NCI-H2196 (cell line): ENCODE measurements around the gene CASP2.

Source experiments
- DNase-seq: peaks from one replicate; lab custom pipeline; 2025; ENCODE audit not compliant: unreplicated experiment; lab: John Stamatoyannopoulos, UW

The CASP2 gene

GRCh38 chr7:143325240-143325639, 37.1 kb downstream of the CASP2 start:
- DNase-seq = no peak

- no peak for DNase-seq
Observed at GRCh38 chr7:143327903-143328302, 39.8 kb downstream of the CASP2 start.

- no peak for DNase-seq
Observed at GRCh38 chr7:143329471-143330170, 41.5 kb downstream of the CASP2 start.

- no peak for DNase-seq
Observed at GRCh38 chr7:143331179-143331801, 43.1 kb downstream of the CASP2 start.

GRCh38 chr7:143334244-143334643, 46.1 kb downstream of the CASP2 start:
- no peak for DNase-seq

DNA sequence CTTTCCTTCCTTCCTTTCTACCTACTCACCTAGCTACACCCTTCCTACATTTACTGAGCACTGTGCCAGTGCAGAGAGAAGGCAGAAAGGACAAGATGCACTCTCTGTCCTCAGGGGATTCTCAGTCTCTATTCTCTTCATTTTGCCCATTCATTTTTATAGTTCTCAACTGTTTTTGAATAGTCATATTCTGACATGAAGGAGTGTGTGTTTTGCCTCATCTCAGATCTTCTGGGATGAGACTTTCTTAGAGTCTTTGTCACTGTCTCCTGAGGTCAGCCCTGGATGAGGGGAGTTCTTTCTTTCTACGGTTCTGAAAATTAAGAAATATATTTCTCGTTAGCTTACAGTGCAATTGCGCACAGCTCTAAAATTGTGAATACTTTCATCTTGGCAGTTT, 49.1 kb downstream of the CASP2 start:
- DNase-seq = no peak

- DNase-seq = no peak
Observed at GRCh38 chr7:143341842-143342241, 53.7 kb downstream of the CASP2 start.

GRCh38 chr7:143343596-143343995, 55.4 kb downstream of the CASP2 start:
- DNase-seq = no peak

DNA sequence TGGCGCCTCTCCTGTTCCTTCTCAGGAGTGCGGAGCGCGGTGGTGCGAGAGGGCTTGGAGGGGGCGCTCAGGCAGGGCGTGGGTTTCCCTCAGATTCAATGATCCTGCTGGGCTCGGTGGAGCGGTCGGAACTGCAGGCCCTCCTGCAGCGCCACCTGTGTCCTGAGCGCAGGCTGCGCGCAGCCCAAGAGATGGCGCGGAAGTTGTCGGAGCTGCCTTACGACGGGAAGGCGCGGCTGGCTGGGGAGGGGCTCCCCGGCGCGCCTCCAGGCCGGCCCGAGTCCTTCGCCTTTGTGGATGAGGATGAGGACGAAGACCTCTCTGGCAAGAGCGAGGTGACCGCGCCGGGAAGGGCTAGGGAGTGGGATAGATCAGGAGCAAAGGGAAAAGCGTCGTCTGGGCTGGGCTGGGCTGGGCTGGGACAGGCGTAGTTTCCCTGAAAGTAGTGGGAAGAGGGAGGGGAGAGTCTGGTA, 57.3 kb downstream of the CASP2 start:
- DNase-seq = no peak

GRCh38 chr7:143346018-143346417, 57.9 kb downstream of the CASP2 start:
- DNase-seq = no peak

DNA sequence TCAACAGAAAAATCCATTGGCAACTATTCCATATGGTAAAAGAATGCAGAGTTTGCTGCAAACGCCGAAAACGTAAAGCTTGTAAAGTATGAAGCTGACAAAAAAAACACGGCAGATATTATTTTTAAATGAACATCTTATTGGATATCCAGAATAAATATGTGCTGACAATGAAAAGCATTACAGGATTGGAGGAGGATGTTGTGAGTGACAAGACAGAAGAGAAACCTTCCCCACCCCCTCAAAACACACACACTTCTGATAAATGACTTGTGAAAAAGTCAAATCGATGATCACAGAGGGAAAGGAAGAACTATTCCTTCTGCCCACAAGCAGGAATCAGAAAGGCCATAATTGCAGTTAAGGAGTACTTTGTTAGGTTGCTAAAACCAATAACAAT, 59.8 kb downstream of the CASP2 start:
- no peak for DNase-seq

DNA sequence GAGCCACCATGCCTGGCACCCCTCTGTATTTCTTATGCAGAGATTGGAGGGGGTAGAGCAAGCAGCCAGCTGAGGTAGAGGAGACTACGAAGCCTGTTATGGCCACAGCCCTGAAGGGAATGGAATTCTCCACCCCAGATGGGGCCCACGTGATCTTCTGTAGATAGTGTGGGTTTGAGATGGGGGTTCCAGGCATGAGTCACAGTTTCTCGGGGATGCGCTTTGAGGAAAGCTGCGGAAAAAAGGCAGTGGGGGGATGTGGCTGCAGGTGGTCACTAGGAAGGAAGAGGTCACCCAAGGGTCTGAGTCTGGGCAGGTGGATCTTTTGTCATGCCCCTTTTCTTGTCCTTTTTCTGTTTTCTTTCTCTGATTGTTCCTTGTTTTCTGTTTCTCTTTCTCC, 62.9 kb downstream of the CASP2 start:
- DNase-seq = no peak

GRCh38 chr7:143351574-143351973, 63.4 kb downstream of the CASP2 start:
- DNase-seq = no peak

GRCh38 chr7:143352531-143353002, 64.4 kb downstream of the CASP2 start:
- DNase-seq = no peak

DNA sequence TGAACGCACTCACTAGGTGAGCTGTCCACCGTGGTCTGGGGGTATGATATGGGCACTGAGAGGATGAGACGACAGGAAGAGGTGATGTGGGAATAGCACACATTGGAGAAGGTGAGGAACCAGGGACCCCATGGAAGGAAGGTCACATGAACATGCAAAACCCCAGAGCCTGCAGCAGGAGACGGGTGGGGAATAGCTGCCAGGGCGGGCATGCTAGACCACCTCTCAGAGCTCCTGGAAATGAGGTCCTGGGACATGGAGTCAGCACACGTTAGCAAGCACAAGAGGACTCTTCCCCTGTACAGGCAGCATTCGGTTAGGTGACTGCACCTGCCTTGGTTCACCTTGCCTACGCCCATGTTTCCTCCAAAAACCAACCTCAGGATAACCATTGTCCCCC, 66.2 kb downstream of the CASP2 start:
- DNase-seq = no peak

- DNase-seq = no peak
Observed at GRCh38 chr7:143354965-143355364, 66.8 kb downstream of the CASP2 start.

DNA sequence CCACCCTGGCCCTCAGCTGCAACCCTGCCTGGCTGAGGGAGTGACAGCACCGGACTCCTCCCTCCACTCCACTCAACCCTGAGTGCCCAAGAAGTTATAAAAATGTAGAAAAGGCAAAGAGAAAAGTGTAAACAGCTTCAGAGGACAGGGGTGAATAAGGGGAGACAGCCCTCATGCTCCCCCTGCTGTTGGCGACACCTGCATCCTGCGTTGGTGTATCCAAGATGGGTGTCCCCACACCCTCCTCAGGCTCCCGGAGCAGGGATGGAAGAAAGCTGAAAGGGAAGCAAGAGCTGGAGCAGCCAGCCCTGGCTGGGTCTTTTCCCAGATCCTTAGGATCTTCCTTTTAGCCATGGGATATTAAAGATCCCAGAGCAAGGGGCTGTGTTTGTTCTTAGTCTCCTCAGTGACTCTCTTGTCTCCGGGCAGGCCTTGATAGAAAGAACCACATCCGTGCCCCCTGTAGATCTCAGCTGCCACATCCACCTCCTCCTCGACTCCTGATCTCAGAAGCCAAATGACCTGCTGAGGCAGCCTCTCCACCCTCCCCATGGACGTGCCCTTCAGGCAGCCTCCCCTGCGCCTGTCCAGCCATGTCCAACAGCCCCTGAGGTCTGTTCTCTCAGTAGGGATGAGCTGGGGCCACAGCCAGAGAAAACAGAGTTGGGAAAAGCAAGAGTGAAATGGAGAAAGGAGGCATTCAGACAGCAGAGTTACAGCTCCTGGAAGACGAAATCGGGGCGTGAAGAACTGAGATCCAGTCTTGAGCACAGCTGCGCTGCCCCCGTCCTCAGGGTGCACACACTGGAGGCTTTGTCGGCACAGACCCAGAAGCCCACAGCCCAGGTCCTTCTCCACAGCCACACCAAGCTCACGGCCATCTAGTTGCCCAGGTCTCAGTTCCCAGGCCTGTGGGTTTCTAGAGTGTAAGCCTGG, 67.6 kb downstream of the CASP2 start:
- no peak for DNase-seq

DNA sequence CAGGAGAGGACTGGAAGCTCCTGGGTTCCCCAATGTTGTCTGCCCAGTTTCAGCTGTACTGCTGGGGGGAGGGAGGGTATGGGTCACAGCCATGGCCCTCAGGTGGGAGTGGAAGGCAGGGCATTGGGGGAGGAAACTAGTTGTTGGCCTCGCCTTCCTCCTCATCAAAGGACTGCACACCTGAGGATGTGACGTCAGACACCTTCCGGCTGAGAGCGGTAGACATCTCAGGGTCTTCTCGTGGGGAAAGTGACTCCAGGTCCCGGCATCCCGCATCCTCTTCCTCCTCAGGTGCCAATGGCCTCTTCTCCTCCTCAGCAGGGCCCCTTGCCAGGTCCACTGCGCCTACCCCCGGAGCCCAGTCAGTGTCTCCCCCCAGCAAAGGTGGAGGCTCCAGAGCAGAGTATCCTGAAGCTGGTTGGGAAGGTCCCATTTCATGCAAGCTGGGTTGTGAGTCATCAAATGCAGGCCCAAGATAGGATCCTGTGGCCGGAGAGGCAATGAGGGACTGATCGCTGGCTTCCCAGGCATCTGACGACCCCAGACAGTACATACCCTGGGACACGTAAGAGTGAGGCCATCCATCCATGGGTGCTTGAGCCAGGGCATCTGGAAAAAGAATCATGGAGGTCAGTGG, 68.4 kb downstream of the CASP2 start:
- DNase-seq = no peak
